ENCODE data around the gene HSPB8. TPM values are rescaled to one million over a fixed set of nuclear protein-coding genes. Genes with fewer than 3 reads are reported as not detected.

HSPB8 gene
- total RNA-seq, 2 experiments from 2014 or later, result not detected

DNA sequence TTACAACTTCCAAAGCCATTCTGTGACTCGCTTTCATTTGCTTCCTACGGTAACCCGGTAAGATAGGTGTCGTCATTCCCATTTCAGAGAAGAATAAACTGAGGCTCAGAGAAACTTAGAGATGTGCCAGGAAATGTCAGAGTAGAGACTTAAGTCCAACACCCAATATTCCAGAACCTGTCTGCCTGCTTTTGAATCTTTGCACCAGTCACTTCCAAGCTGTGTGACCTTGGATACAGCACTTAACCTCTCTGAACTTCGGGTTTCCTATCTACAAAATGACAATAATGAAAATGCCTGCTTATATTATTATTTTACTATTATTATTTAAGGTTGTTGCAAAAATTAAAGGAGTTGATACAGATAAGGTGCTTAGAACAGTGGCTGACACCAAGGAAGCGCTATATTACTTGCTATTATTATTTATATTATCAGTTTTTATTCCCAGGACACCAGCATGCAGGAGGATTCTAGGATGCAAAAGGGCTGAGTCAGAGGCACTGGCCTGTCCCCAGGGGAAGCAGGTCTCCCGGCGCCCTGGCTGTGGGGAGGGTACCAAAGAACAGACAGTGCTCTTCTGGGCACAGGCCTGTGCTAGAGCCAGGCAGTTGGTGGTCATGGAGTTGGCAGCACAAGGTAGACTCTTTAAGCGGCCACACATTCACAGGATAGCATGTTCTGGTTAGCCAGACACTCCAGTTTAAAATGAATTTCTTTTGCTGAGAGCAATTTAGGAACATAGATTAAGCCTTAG, 5.4 kb downstream of the HSPB8 start:
- H3K9me3 Mint-ChIP-seq (ENCODE audit: low read depth), result no peaks in the 10 kb centered on the region
- H3K4me3 Mint-ChIP-seq, result no peak overlapping the region
- no peaks in the 10 kb centered on the region for H3K36me3 Mint-ChIP-seq (ENCODE audit: low read depth)

GRCh38 chr12:119195256-119195655, 16.5 kb downstream of the HSPB8 start:
- Mint-ChIP-seq H3K4me3 (no peak overlapping the region), H3K9me3 (ENCODE audit: low read depth) (no peaks in the 10 kb centered on the region)

More for the DNA sequence above, 5.4 kb downstream of the HSPB8 start:
- no peaks in the 10 kb centered on the region for H3K4me1 Mint-ChIP-seq
- intact Hi-C loops (cut with DNase I, micrococcal nuclease), result no loop called here
- ChIA-PET POLR2A (no interaction called here), CTCF (no interaction called here)
- DNase-seq, result no peak
- H3K27me3 Mint-ChIP-seq, result peaks cover 1% of the 10 kb centered on the region
- H3K27ac Mint-ChIP-seq, result no peak overlapping the region
- ATAC-seq, result no peak

DNA sequence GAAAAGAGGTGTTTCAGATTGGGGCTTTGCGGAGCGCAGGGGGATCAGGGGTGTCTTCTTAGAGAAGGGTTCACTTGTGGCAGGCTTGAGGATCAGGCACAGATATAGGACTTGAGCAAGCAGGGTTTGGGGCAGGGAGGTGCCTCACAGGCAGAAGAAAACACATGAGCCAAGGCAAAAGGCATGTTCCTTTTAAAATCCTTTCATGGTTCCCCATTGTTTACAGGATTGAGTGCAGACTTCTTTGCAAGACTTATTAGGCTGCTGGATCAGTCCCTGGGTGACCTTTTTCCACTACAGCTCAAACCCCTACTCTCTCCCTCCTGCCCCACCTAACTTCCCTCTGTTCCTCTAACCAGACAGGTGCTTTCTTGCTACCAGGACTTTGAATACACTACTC, 19.7 kb downstream of the HSPB8 start:
- ATAC-seq, result no peak
- no peak for DNase-seq
- H3K27me3 Mint-ChIP-seq, result no peaks in the 10 kb centered on the region
- H3K4me1 Mint-ChIP-seq, result no peaks in the 10 kb centered on the region
- H3K27ac Mint-ChIP-seq, result no peak overlapping the region
- CTCF ChIA-PET, result interaction anchor here (0.6 kb wide), 1 partner anchor 139 kb away, joined by 3 read pairs; no protein-coding TSS in a partner anchor
- no peak overlapping the region for H3K4me3 Mint-ChIP-seq
- intact Hi-C loops (cut with DNase I, micrococcal nuclease), result no loop called here
- H3K9me3 Mint-ChIP-seq (ENCODE audit: low read depth), result no peaks in the 10 kb centered on the region
- POLR2A ChIA-PET, result no interaction called here
- H3K36me3 Mint-ChIP-seq (ENCODE audit: low read depth), result no peaks in the 10 kb centered on the region

More at GRCh38 chr12:119195256-119195655, 16.5 kb downstream of the HSPB8 start:
- ChIA-PET CTCF (interaction anchor here (3.1 kb wide), 1 partner anchor 10 kb away, joined by 9 read pairs; no protein-coding TSS in a partner anchor), POLR2A (no interaction called here)
- Mint-ChIP-seq H3K36me3 (ENCODE audit: low read depth) (no peaks in the 10 kb centered on the region), H3K27ac (no peak overlapping the region), H3K4me1 (no peaks in the 10 kb centered on the region), H3K27me3 (no peaks in the 10 kb centered on the region)
- no peak for ATAC-seq
- DNase-seq, result no peak
- intact Hi-C loops (cut with DNase I, micrococcal nuclease), result no loop called here

DNA sequence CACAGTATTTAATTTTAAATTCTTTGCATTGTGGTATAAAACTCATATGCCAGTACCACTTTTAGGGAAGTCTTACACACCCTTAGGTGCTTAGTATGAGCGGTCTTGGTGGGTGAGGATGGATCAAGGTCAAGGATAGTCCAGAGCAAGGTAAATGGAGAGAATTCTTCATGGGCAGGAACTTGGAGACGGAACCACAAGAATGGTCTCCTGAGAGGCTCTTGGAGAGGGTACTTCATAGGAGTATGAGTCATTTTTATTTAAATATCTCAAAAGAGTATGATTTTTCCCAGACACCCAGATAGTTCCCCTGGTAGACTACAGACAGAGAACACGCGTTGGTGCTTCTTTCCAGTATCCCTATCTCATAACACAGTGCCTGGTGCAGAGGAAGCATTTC, 21.9 kb downstream of the HSPB8 start:
- Mint-ChIP-seq H3K9me3 (ENCODE audit: low read depth) (no peaks in the 10 kb centered on the region), H3K4me1 (no peaks in the 10 kb centered on the region), H3K27ac (no peak overlapping the region), H3K27me3 (no peaks in the 10 kb centered on the region), H3K4me3 (no peak overlapping the region), H3K36me3 (ENCODE audit: low read depth) (no peaks in the 10 kb centered on the region)
- intact Hi-C loops (cut with DNase I, micrococcal nuclease), result no loop called here
- POLR2A ChIA-PET, result no interaction called here
- CTCF ChIA-PET, result interaction anchor here (1.5 kb wide), 1 partner anchor 8 kb away, joined by 4 read pairs; no protein-coding TSS in a partner anchor
- no peak for DNase-seq
- ATAC-seq, result no peak

DNA sequence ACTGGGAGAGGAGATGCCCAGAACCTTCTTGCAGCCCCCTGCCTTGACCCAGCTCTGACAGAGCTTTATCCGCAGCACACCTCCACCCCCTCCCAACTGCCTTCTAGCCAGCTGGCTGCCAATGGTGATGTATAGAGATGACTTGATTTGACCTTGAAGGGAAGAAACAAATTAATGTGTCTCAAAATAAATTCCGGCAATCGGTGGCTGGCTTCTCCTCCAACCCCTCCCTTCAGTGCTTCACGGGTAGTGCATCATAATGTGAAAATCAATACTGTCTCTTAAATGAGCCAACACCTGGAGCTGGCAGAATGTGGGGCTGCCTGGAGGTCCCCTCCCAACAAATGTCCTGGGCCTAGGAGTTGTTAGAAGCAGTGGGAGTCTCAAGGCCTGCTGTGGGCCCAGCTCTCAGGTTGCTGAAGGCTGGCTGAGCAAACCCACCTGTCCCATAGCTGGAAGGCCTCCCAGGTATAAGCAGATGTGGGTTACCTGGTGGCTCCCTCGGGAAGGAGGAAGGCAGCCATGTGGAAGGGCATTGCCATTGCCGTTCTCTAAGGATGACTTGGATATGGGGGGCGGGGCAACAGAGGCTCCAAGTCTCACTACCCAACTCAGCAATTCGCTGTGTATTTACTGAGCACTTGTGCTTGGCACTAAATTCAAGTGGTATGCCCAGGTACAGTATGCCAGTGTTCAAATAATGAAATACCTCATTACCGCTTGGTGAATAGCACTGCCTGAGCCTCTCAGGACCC, 23.2 kb downstream of the HSPB8 start:
- no peak overlapping the region for H3K4me3 Mint-ChIP-seq
- ATAC-seq (no peak), DNase-seq (no peak)
- no peaks in the 10 kb centered on the region for H3K27me3 Mint-ChIP-seq
- H3K4me1 Mint-ChIP-seq, result no peaks in the 10 kb centered on the region
- ChIA-PET CTCF (interaction anchor here (1.5 kb wide), 1 partner anchor 9 kb away, joined by 4 read pairs; no protein-coding TSS in a partner anchor), POLR2A (no interaction called here)
- intact Hi-C loops (cut with DNase I, micrococcal nuclease), result no loop called here
- no peaks in the 10 kb centered on the region for H3K9me3 Mint-ChIP-seq (ENCODE audit: low read depth)
- H3K36me3 Mint-ChIP-seq (ENCODE audit: low read depth), result no peaks in the 10 kb centered on the region
- H3K27ac Mint-ChIP-seq, result no peak overlapping the region

DNA sequence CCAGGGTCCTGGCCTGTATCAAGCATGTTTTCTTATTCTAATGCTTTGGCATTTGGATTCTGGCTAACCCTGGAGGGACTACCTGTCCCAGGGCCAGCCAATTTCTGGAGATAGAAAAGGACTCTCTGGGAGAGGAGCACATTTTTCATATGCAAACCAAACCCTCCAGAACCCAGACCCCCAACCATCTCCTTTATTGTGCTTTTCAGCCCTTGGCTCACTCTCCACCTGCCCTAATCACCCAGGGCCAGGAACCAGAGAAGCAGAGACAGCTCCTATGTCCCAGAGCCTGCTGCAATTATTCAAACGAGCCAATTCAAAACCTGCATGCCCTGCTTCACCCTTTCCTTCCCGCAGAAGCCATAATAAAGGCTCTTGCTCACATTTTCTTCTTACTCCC, 23.8 kb downstream of the HSPB8 start:
- CTCF ChIA-PET, result no interaction called here
- Mint-ChIP-seq H3K36me3 (ENCODE audit: low read depth) (no peaks in the 10 kb centered on the region), H3K27ac (no peak overlapping the region), H3K9me3 (ENCODE audit: low read depth) (no peaks in the 10 kb centered on the region), H3K4me3 (no peak overlapping the region), H3K4me1 (no peaks in the 10 kb centered on the region), H3K27me3 (no peaks in the 10 kb centered on the region)
- DNase-seq (no peak), ATAC-seq (no peak)
- POLR2A ChIA-PET, result no interaction called here
- intact Hi-C loops (cut with DNase I, micrococcal nuclease), result no loop called here

GRCh38 chr12:119204131-119204530, 25.4 kb downstream of the HSPB8 start:
- ATAC-seq (no peak), DNase-seq (no peak)
- Mint-ChIP-seq H3K27me3 (no peaks in the 10 kb centered on the region), H3K4me1 (no peaks in the 10 kb centered on the region), H3K27ac (no peak overlapping the region), H3K9me3 (ENCODE audit: low read depth) (no peaks in the 10 kb centered on the region), H3K36me3 (ENCODE audit: low read depth) (no peaks in the 10 kb centered on the region), H3K4me3 (no peak overlapping the region)
- CTCF ChIA-PET, result interaction anchor here (0.8 kb wide), 1 partner anchor 12 kb away, joined by 3 read pairs; no protein-coding TSS in a partner anchor
- POLR2A ChIA-PET, result no interaction called here
- intact Hi-C loops (cut with DNase I, micrococcal nuclease), result no loop called here

- intact Hi-C loops (cut with DNase I, micrococcal nuclease), result no loop called here
- Mint-ChIP-seq H3K27me3 (no peaks in the 10 kb centered on the region), H3K36me3 (ENCODE audit: low read depth) (no peaks in the 10 kb centered on the region), H3K27ac (no peak overlapping the region), H3K9me3 (ENCODE audit: low read depth) (no peaks in the 10 kb centered on the region), H3K4me1 (no peaks in the 10 kb centered on the region), H3K4me3 (no peak overlapping the region)
- CTCF ChIA-PET, result no interaction called here
- ATAC-seq (no peak), DNase-seq (no peak)
- POLR2A ChIA-PET, result no interaction called here
Measured at GRCh38 chr12:119204671-119205285, 26.0 kb downstream of the HSPB8 start.

DNA sequence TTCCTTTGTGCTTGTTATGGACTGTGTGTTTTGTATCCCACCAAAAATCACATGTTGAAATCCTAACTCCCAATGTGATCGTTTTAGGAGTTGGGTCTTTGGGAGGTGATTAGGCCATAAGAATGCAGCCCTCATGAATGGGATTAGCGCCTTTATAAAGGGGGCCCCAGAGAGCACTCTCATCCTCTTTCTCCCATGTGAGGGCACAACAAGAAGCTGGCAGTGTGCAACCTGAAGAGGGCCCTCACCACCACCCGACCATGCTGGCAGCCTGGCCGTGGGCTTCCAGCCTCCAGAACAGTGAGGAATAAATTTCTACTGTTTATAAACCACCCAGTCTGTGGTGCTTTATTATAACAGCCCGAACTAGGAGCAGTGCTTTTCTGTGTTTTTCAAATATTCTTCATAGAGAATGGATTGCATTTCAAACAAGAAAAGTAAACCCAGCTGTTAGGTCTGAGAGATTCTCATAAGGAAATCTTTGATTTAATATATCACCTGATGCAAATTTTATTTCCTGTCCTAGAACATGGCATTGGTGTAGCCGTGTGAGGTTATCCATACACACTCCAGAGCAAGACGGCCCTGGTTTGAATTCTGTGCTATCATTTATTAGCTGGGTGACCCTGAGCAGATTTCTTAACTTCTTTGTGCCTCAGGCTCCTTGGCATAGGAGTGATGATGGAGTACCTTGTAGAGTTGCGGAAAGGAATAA, 27.8 kb downstream of the HSPB8 start:
- H3K36me3 Mint-ChIP-seq (ENCODE audit: low read depth), result no peaks in the 10 kb centered on the region
- no peak overlapping the region for H3K27ac Mint-ChIP-seq
- ATAC-seq, result no peak
- ChIA-PET POLR2A (no interaction called here), CTCF (interaction anchor here (0.7 kb wide), 1 partner anchor 88 kb away, joined by 3 read pairs; no protein-coding TSS in a partner anchor)
- no peak overlapping the region for H3K4me3 Mint-ChIP-seq
- H3K4me1 Mint-ChIP-seq, result no peaks in the 10 kb centered on the region
- no peaks in the 10 kb centered on the region for H3K9me3 Mint-ChIP-seq (ENCODE audit: low read depth)
- intact Hi-C loops (cut with DNase I, micrococcal nuclease), result no loop called here
- no peak for DNase-seq
- no peaks in the 10 kb centered on the region for H3K27me3 Mint-ChIP-seq

DNA sequence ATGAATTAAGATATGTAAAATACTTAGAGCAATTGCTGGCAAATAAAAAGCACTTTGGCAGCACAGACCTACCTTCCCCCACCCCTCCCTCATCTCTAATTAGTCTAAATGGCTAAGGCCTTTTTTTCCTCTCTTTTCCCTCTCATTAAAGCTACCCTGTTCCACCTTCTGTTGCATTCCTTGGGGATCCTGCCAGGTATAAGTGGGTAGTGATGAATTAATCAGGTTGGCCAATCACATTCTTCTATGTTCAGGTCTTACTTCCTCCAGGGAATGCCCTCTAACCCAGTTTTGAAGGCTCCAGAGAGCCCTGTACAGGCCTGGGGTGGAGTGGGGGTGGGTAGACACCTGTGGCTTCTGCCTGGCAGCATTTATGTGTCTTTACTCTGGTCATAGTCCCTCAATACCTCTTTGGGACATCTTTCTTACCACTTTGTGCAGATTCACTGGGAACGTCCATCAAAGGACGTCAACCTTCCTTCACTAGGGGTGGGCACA, 28.4 kb downstream of the HSPB8 start:
- ChIA-PET CTCF (interaction anchor here (0.7 kb wide), 1 partner anchor 89 kb away, joined by 3 read pairs; no protein-coding TSS in a partner anchor), POLR2A (no interaction called here)
- intact Hi-C loops (cut with DNase I, micrococcal nuclease), result no loop called here
- H3K4me1 Mint-ChIP-seq, result no peaks in the 10 kb centered on the region
- H3K9me3 Mint-ChIP-seq (ENCODE audit: low read depth), result no peaks in the 10 kb centered on the region
- ATAC-seq (no peak), DNase-seq (no peak)
- no peaks in the 10 kb centered on the region for H3K36me3 Mint-ChIP-seq (ENCODE audit: low read depth)
- H3K27me3 Mint-ChIP-seq, result no peaks in the 10 kb centered on the region
- H3K4me3 Mint-ChIP-seq, result no peak overlapping the region
- no peak overlapping the region for H3K27ac Mint-ChIP-seq

- POLR2A ChIA-PET, result no interaction called here
- no peak overlapping the region for H3K27ac Mint-ChIP-seq
- H3K4me1 Mint-ChIP-seq, result no peaks in the 10 kb centered on the region
- H3K4me3 Mint-ChIP-seq, result no peak overlapping the region
- DNase-seq (no peak), ATAC-seq (no peak)
- no peaks in the 10 kb centered on the region for H3K36me3 Mint-ChIP-seq (ENCODE audit: low read depth)
- no peaks in the 10 kb centered on the region for H3K27me3 Mint-ChIP-seq
- H3K9me3 Mint-ChIP-seq (ENCODE audit: low read depth), result no peaks in the 10 kb centered on the region
- intact Hi-C loops (cut with DNase I, micrococcal nuclease), result no loop called here
- CTCF ChIA-PET, result no interaction called here
Measured at GRCh38 chr12:119208626-119209061, 29.9 kb downstream of the HSPB8 start.
